GM15510 (cell line): ENCODE results near the gene SUPT7L.

Source experiments
- POLR2A ChIP-seq: IDR thresholded peaks from 3 replicates; pipeline ENCODE4 v1.6.1; 2011; ENCODE audit warnings: borderline replicate concordance; ENCODE audit not compliant: insufficient read length; ENCODE audit errors: extremely low read depth

SUPT7L gene

GRCh38 chr2:27627963-27628766 lies 35.2 kb downstream of the SUPT7L start:
- no peak for TF ChIP-seq POLR2A

GRCh38 chr2:27624943-27625342 lies 38.5 kb downstream of the SUPT7L start:
- no peak for TF ChIP-seq POLR2A

GRCh38 chr2:27622921-27623384 lies 40.5 kb downstream of the SUPT7L start:
- no peak for TF ChIP-seq POLR2A

DNA sequence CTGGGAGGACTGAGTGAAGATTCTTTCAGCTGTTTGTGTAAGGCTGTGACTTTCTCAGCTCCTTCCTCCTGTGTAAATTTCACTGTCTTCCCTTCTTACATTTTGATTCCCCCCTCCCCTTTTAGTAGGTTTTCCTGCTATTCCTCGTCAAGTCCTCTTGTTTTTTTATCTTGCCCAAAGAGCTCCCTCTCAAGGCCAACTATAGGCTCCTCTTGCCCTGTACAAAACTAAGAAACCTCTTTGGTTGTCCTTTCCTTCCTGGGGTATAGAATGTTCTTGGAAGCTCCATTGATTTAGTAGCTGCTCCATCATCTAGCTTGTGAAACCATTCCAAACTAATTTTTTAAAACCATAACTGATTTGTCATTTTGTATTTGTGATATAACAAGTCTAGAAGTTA lies 41.9 kb downstream of the SUPT7L start:
- no peak for TF ChIP-seq POLR2A

- no peak for TF ChIP-seq POLR2A
Measured at GRCh38 chr2:27615316-27615715, 48.1 kb downstream of the SUPT7L start.

GRCh38 chr2:27613985-27614384 lies 49.4 kb downstream of the SUPT7L start:
- no peak for TF ChIP-seq POLR2A

DNA sequence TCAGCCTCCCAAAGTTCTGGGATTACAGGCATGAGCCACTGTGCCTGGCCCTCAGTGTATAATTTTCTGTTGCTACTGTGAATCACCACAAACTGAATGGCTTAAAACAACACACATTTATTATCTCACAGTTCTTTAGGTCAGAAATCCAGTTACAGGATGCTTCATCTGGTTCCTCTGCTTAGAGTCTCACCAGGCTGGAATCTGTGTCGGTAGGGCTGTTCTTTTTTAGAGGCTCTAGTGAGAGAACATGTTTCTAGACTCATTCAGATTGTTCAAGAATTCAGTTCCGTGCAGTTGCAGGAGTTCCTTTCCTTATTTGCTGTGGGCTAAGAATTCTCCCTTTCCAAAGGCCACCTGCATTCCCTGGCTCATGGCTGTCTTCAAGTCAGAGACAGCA lies 56.8 kb downstream of the SUPT7L start:
- no peak for TF ChIP-seq POLR2A
